GF-D8 (cell line): Measurements from ENCODE around the gene BMPR1A.
"Not testable (repeated sequence)": the region's sequence is repeated elsewhere in the genome, so short reads cannot be mapped to it uniquely, and the experiment has no call there.

ENCODE experiments used
- DNase-seq: peaks from one replicate; lab custom pipeline; 2025; lab: John Stamatoyannopoulos, UW

BMPR1A gene

GRCh38 chr10:86880971-86881370 is 124.6 kb downstream of the BMPR1A start:
- DNase-seq: no peak

- peak; percentile 23 for DNase-seq
Observed at GRCh38 chr10:86888585-86889381, 132.4 kb downstream of the BMPR1A start.

DNA sequence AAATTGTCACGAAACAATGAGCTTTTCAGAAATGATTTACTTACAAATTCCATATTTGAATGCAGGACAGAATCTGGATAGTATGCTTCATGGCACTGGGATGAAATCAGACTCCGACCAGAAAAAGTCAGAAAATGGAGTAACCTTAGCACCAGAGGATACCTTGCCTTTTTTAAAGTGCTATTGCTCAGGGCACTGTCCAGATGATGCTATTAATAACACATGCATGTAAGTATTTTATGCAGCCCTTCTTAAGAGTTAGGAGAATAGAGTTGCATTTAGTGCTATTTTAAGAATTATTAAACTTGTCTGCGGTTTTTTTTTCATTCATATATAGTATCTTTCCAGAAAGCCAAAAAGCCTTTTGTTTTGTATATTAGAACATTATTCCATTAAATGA is 133.6 kb downstream of the BMPR1A start:
- DNase-seq: no peak

GRCh38 chr10:86898511-86898910 is 142.1 kb downstream of the BMPR1A start:
- DNase-seq: no peak

- no peak for DNase-seq
Observed at GRCh38 chr10:86899132-86899531, 142.7 kb downstream of the BMPR1A start.

- no peak for DNase-seq
Observed at GRCh38 chr10:86899670-86900276, 143.4 kb downstream of the BMPR1A start.

GRCh38 chr10:86900955-86901354 is 144.5 kb downstream of the BMPR1A start:
- no peak for DNase-seq

- DNase-seq: no peak
Observed at GRCh38 chr10:86904600-86904999, 148.2 kb downstream of the BMPR1A start.

- no peak for DNase-seq
Observed at GRCh38 chr10:86905429-86905828, 149.0 kb downstream of the BMPR1A start.

GRCh38 chr10:86914734-86915133 is 158.3 kb downstream of the BMPR1A start:
- no peak for DNase-seq

GRCh38 chr10:86918022-86918471 is 161.6 kb downstream of the BMPR1A start:
- no peak for DNase-seq

DNA sequence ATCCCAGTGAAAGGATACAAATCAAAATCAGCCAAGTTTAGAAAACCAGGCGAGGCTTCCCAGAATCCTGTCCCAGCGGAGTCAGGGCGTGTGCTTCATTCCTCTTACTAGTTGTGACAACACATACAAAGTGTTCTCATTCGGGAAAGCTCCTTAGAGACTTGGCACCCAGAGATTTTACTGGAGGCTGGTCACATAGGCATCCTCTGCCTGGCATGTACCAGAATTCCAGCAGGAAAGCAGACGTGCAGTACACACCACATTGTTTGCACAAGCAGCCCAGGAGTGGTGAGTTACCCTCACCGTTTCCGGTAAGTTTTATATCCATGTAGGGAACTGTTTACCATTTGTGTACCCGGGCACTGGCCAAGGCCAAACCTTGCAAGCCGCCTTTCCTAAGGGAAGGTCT is 166.1 kb downstream of the BMPR1A start:
- DNase-seq: no peak

DNA sequence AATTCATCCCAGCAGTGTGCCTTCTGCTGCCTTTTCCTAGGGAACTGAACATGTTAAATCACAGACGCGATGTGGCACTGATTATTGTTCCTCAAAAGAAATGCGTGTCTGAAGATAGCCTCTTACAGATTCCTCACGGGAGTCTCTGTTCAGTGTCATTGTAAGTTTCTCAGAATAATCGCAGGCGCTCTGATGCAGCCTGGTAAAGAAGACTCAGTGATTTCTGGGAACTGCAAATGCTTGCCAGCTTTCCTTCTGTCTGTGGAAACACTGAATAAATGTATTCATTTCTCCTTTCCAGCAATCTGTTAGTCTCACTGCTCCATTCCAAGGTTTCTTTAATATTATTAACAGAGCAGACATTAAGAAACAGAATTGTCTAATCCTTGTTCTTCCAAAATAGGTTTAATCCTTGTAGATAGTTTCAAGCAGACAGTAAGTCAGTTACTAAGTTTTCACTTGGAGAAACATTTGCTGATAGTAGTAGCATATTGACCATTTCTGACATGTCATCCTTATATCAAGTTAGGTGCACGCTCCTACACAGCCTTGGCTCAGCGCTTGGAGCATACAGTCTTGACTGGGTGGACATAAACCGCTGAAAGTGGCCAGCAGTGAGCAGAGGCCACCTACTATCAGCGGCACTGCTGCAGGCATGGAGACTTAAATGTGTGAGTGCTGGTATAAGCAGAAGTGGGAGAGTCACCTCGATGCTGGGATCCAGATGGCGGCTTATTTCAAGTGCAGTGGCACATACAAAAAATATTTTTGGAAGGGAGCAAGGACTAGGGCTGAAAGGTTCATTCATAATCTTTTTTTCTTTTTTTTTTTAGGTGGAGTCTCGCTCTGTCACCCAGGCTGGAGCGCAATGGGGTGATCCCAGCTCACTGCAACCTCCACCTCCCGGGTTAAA is 173.3 kb downstream of the BMPR1A start:
- DNase-seq: no peak

- no peak for DNase-seq
Observed at GRCh38 chr10:86931872-86932271, 175.5 kb downstream of the BMPR1A start.

- DNase-seq: no peak
Observed at GRCh38 chr10:86932674-86933073, 176.3 kb downstream of the BMPR1A start.

DNA sequence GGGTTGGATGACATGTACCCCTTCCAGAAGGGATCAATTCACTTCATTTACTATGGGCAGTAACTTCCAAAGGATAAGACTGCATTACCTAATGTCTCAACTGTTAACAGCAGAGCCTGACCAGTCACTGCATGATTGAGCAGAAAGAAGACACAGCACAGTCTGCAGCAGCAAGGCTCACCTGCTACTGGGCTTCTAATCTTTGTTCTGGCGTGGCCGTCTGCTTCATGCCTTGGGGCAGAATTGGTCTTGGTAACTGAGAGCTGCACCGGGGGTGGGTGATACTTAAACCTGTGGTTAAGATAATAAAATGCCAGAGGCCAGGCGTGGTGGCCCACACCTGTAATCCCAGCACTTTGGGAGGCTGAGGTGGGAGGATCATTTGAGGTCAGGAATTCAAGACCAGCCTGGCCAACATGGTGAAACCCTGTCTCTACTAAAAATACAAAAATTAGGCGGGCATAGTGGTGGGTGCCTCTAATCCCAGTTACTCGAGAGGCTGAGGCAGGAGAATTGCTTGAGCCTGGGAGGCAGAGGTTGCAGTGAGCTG is 177.8 kb downstream of the BMPR1A start:
- DNase-seq: not testable (repeated sequence)

DNA sequence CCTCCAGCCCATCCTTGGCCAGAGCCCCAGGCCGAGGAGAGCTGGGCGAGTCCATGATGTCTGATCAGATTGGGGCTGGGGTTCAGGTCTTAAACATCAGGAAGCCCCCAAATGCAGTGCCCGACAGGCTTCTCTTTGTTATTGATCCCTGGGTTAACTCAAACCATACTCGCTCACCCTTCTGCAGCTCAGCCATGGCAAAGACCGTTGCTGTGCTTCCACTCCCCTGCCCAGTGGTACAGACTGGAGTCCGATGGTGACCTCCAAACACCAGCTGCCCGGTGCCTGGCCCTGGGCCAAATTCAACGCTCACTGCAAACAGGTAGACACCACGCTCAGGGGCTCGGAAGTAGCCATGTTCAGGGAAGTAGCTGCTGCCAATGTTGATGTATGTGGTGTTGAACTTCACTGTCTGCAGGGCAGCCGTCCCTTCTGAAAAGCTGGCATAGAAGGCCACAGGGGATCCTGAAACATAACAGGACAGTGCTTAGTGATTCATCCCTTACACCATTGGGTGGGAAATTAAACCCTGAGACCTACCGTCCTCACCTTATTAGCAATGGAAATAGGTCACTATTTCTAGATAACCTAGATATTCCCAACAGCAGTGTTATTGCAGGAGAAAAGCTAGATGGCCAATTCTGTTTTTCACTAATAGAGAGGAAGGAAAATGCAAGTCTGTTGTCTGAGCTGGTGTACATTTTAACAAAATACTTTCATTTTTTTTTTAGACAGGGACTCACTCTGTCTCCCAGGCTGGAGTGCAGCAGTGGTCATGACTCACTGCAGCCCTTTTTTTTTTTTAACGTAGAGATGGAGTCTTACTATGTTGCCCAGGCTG is 180.5 kb downstream of the BMPR1A start:
- no peak for DNase-seq

DNA sequence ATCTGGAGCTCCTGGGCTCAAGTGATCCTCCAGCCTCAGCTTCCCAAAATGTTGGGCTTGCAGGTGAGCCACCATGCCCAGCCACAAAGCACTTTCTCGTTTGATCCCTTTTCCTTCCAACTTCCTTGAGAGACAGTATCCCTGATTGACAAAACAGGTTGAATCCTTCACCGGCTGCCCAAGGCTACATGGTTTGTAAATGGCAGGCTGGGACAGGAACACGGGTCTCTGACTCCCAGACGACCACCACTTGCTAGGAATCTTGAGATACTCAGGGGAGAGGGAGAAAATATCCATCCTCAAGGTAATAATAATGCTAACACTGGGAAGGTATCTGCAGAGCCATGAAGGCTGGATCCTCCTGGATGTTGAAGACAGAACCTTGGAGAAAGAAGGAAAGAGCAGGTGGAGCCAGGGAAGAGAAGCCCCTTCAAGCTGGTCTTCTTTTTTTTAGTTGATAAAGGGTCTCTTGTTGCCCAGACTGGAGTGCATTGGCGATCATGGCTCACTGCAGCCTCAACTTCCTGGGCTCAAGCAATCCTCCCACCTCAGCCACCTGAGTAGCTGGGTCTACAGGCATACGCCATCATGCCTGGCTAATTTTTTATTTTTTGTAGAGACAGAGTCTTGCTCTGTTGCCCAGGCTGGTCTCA is 181.2 kb downstream of the BMPR1A start:
- no peak for DNase-seq

DNA sequence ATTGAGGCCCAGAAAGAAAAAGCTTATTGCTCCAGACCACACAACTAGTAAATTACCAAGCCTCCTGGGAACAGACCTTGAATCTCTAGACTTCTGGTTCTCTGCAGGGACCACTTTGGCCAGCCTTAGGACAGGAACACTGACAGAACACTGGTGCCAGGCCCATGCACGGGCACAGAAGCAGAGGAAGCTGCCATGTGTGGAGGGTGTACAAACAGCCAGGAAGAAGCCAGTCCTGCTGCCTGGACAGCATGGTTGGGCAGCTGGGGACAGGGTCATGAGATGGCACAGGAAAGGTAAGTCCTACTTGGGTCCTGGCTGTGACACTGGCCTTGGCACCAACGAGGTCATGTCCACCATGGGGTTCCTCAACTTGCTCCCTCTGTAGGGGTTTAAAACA is 181.8 kb downstream of the BMPR1A start:
- DNase-seq: no peak

DNA sequence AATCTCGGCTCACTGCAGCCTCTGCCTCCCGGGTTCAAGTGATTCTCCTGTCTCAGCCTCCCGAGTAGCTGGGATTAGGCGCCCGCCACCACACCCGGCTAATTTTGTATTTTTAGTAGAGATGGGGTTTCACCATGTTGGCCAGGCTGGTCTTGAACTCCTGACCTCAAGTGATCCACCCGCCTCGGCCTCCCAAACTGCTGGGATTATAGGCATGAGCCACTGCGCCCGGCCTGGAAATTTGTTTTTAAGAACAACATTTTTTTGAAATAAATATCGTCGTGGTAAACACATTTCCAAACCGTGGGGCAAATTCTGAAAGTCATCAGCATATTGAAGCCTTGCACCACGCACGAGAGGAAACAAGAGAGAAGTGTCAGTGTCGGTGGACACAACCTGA is 183.7 kb downstream of the BMPR1A start:
- DNase-seq: not testable (repeated sequence)

DNA sequence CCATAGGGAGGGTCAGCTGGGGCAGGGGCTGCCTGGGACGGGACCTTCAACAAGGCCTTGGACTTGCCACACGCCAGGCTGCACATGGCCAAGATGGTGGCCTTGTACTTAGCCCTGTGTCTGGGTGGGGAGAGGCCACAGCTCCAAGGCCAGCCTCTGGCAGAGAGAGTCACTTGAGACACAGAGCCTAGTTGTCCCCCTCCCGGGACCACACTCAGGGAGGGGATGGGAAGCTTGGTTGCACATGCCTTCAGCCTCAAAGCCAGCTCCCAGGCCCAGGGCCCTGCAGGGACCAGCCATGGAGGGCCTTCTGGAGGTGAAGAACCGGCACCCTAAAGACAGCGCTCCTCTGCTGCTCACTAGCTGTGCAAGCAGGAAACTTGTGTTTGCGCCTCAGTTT is 184.3 kb downstream of the BMPR1A start:
- DNase-seq: no peak
